Ishikawa (cell line): Measurements from ENCODE around the gene CPB1.

ENCODE experiments used
- CEBPB ChIP-seq: IDR thresholded peaks from 2 replicates; pipeline ENCODE4 v1.6.1; 2012
- CREB1 ChIP-seq: IDR thresholded peaks from 2 replicates; pipeline ENCODE4 v1.6.1; 2012; ENCODE audit warnings: low read depth
- EGR1 ChIP-seq: IDR thresholded peaks from 2 replicates; pipeline ENCODE4 v1.6.1; 2012
- EP300 ChIP-seq: IDR thresholded peaks from 2 replicates; pipeline ENCODE4 v1.6.1; 2012; ENCODE audit warnings: borderline replicate concordance
- FOXM1 ChIP-seq: IDR thresholded peaks from 2 replicates; pipeline ENCODE4 v1.6.1; 2012; ENCODE audit warnings: low read depth, borderline replicate concordance
- NFIC ChIP-seq: IDR thresholded peaks from 2 replicates; pipeline ENCODE4 v1.6.1; 2012
- RAD21 ChIP-seq: IDR thresholded peaks from 2 replicates; pipeline ENCODE4 v1.6.1; 2012; ENCODE audit warnings: low read depth
- TAF1 ChIP-seq: IDR thresholded peaks from 2 replicates; pipeline ENCODE4 v1.6.1; 2012; ENCODE audit warnings: low read depth, mild to moderate bottlenecking
- TCF12 ChIP-seq: IDR thresholded peaks from 2 replicates; pipeline ENCODE4 v1.6.1; 2012; ENCODE audit warnings: low read depth
- TEAD4 ChIP-seq: IDR thresholded peaks from 2 replicates; pipeline ENCODE4 v1.6.1; 2012
- YY1 ChIP-seq: IDR thresholded peaks from 2 replicates; pipeline ENCODE4 v1.6.1; 2012; ENCODE audit warnings: low read depth
- ZBTB7A ChIP-seq: IDR thresholded peaks from 2 replicates; pipeline ENCODE4 v1.6.1; 2012; ENCODE audit warnings: low read depth
- TF ChIP-seq, protein P1 (sequence below): IDR thresholded peaks from 2 replicates; pipeline ENCODE4 v1.6.1; 2012; ENCODE audit warnings: low read depth, mild to moderate bottlenecking
- TF ChIP-seq, protein P2 (sequence below): IDR thresholded peaks from 2 replicates; pipeline ENCODE4 v1.6.1; 2012
- TF ChIP-seq, protein P3 (sequence below): IDR thresholded peaks from 2 replicates; pipeline ENCODE4 v1.6.1; 2012

CPB1 gene

DNA sequence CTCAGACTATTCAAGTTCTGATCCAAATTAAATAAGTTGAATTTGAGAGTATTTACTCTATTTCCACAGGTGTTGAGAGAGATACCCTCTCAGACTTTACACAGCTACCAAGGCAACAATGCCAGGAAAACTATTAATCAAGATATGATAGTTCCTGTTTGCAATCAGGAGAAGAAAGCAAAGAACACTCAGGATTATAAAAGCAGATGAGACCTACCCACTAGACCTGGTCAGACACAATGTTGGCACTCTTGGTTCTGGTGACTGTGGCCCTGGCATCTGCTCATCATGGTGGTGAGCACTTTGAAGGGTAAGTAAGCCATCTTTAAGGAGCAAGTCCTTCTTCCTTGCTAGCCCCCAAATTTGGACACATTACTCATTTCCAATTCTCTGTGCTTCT, at the start of gene CPB1:
CPB1 (plus strand) TSS at position 227 of the 400 bp plus-strand sequence; CDS start at position 240, 13 bp downstream.
- TF ChIP-seq FOXM1: no peak
- TF ChIP-seq NFIC: no peak
- no peak for TF ChIP-seq TCF12
- TF ChIP-seq, protein P1, sequence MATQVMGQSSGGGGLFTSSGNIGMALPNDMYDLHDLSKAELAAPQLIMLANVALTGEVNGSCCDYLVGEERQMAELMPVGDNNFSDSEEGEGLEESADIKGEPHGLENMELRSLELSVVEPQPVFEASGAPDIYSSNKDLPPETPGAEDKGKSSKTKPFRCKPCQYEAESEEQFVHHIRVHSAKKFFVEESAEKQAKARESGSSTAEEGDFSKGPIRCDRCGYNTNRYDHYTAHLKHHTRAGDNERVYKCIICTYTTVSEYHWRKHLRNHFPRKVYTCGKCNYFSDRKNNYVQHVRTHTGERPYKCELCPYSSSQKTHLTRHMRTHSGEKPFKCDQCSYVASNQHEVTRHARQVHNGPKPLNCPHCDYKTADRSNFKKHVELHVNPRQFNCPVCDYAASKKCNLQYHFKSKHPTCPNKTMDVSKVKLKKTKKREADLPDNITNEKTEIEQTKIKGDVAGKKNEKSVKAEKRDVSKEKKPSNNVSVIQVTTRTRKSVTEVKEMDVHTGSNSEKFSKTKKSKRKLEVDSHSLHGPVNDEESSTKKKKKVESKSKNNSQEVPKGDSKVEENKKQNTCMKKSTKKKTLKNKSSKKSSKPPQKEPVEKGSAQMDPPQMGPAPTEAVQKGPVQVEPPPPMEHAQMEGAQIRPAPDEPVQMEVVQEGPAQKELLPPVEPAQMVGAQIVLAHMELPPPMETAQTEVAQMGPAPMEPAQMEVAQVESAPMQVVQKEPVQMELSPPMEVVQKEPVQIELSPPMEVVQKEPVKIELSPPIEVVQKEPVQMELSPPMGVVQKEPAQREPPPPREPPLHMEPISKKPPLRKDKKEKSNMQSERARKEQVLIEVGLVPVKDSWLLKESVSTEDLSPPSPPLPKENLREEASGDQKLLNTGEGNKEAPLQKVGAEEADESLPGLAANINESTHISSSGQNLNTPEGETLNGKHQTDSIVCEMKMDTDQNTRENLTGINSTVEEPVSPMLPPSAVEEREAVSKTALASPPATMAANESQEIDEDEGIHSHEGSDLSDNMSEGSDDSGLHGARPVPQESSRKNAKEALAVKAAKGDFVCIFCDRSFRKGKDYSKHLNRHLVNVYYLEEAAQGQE: no peak
- TF ChIP-seq CEBPB: no peak
- no peak for TF ChIP-seq RAD21
- no peak for TF ChIP-seq TEAD4
- TF ChIP-seq TAF1: no peak
- TF ChIP-seq, protein P2, sequence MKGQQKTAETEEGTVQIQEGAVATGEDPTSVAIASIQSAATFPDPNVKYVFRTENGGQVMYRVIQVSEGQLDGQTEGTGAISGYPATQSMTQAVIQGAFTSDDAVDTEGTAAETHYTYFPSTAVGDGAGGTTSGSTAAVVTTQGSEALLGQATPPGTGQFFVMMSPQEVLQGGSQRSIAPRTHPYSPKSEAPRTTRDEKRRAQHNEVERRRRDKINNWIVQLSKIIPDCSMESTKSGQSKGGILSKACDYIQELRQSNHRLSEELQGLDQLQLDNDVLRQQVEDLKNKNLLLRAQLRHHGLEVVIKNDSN: no peak
- no peak for TF ChIP-seq EP300
- TF ChIP-seq ZBTB7A: no peak
- TF ChIP-seq EGR1: no peak
- no peak for TF ChIP-seq CREB1

DNA sequence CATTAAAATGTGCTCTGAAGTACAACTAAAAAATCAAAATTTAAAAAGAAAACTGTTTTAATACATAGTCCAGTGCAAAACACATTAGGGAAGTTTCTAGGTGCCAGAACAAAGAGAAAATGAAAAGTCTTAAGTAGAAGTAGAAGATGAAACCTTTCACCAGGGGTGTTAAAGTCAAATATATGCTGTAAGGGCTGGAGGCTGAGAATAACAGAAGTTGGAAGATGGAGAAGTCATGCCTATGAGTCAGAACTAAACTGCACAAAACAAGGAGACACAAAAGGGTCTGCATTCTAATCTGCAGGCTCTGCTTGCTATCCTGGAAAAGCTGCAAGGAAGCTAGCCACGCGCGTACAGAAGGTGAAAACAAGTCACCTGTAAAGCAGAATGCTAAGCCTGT, 48.7 kb upstream of the CPB1 start:
- TF ChIP-seq, protein P2: no peak
- no peak for TF ChIP-seq CREB1
- TF ChIP-seq, protein P1: no peak

DNA sequence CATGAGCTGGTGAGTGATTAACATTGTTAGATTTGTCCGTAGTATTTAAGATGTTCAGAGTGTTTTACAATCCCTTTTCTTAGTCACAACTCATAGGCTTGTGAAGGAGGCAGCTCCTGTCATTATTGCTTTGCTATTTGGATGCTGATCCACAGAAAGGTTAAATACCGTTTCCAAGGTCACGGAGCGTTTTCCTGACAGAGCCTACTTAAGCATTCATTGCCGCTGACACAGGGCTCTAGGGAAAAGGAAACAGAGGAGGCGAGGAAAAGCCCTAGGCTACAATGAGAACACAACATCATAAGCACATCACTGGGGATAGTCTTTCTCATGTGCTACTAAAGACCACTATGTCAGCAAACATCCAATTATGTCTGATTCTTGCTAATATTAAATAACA, 38.5 kb upstream of the CPB1 start:
- TF ChIP-seq TAF1: no peak
- no peak for TF ChIP-seq TCF12
- no peak for TF ChIP-seq FOXM1

DNA sequence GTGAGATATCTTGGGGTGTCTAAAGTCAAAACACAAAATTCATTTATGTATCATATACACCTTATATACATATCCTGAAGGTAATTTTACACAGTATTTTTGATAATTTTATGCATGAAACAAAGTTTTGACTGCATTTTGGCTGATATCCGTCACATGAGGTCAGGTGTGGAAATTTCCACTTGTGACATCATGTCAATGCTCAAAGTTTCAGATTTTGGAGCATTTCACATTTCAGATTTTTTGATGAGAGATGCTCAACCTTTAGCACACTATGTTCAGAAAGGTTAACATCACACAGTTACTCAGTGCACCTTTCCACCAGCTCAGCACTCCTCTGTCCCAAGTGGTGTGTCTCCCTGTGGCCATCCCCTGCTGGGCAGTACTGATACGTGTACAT, 37.7 kb upstream of the CPB1 start:
- TF ChIP-seq ZBTB7A: no peak
- TF ChIP-seq RAD21: no peak
- TF ChIP-seq, protein P3, sequence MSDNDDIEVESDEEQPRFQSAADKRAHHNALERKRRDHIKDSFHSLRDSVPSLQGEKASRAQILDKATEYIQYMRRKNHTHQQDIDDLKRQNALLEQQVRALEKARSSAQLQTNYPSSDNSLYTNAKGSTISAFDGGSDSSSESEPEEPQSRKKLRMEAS: no peak
- TF ChIP-seq CREB1: no peak

DNA sequence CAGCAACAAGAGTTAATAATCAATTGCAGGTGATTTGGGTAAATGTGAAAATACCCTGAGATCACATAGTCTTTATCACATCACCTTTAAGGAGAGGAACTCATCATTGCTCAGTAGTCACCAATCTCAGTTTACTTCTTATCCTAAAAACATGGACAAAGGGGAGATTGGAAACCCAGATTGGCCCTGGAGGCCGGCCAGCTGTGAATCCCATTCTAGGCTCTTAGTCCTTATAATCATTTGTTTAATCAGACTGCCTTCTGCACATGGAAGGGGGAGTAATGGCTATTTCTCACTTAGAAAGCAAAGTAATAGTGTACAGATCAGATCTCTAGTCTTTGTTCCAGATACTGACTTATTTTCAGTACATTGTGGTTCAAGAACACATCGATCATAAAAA, 37.2 kb upstream of the CPB1 start:
- TF ChIP-seq, protein P2: no peak
- TF ChIP-seq FOXM1 (no peak), YY1 (no peak), CEBPB (no peak), ZBTB7A (no peak), EP300 (no peak), TEAD4 (no peak)
- TF ChIP-seq, protein P1: no peak
- TF ChIP-seq, protein P3: no peak
